HG03354 (cell line): Measurements from ENCODE around the gene ACAD9.
"Not testable (repeated sequence)": the region's sequence is repeated elsewhere in the genome, so short reads cannot be mapped to it uniquely, and the experiment has no call there.

ENCODE experiments used
- ATAC-seq: cut with Tn5 transposase; IDR thresholded peaks from one replicate; pipeline ENCODE4 v1.9.1; 2021; ENCODE audit warnings: mild to moderate bottlenecking; ENCODE audit not compliant: unreplicated experiment, poor library complexity, severe bottlenecking

ACAD9 gene

GRCh38 chr3:128879125-128879969 is at the start of gene ACAD9:
ACAD9 (plus strand) TSS chr3:128879620; CDS start chr3:128879692, 72 bp downstream.
- peak; percentile 89 for ATAC-seq

GRCh38 chr3:128829925-128830625 is 49.3 kb upstream of the ACAD9 start:
- not testable (repeated sequence) for ATAC-seq

GRCh38 chr3:128830762-128831161 is 48.7 kb upstream of the ACAD9 start:
- not testable (repeated sequence) for ATAC-seq

- ATAC-seq: not testable (repeated sequence)
Measured at GRCh38 chr3:128832979-128833378, 46.4 kb upstream of the ACAD9 start.

- no peak for ATAC-seq
Measured at GRCh38 chr3:128835096-128835495, 44.3 kb upstream of the ACAD9 start.

- no peak for ATAC-seq
Measured at GRCh38 chr3:128841926-128842920, 37.2 kb upstream of the ACAD9 start.

- no peak for ATAC-seq
Measured at GRCh38 chr3:128844502-128844901, 34.9 kb upstream of the ACAD9 start.

- no peak for ATAC-seq
Measured at GRCh38 chr3:128845119-128845777, 34.2 kb upstream of the ACAD9 start.

- peak; percentile 74 for ATAC-seq
Measured at GRCh38 chr3:128845778-128846485, 33.5 kb upstream of the ACAD9 start.

- no peak for ATAC-seq
Measured at GRCh38 chr3:128846486-128846891, 32.9 kb upstream of the ACAD9 start.

GRCh38 chr3:128847666-128848370 is 31.6 kb upstream of the ACAD9 start:
- ATAC-seq: no peak

- ATAC-seq: no peak
Measured at GRCh38 chr3:128848936-128849335, 30.5 kb upstream of the ACAD9 start.

GRCh38 chr3:128849911-128850455 is 29.4 kb upstream of the ACAD9 start:
- ATAC-seq: no peak

GRCh38 chr3:128850544-128850943 is 28.9 kb upstream of the ACAD9 start:
- ATAC-seq: no peak

GRCh38 chr3:128851601-128852000 is 27.8 kb upstream of the ACAD9 start:
- ATAC-seq: no peak

GRCh38 chr3:128853826-128854225 is 25.6 kb upstream of the ACAD9 start:
- ATAC-seq: no peak

GRCh38 chr3:128854475-128854874 is 24.9 kb upstream of the ACAD9 start:
- ATAC-seq: no peak

- no peak for ATAC-seq
Measured at GRCh38 chr3:128855569-128855968, 23.9 kb upstream of the ACAD9 start.
